Activated CD8-positive, alpha-beta T cell treated with anti-CD3 and anti-CD28 coated beads, Interleukin-2, amount 10 ng/mL, durations not matched to agents 7 days and 5 days (primary cell): Measurements from ENCODE around the gene BCL7C. TPM values are rescaled to one million over a fixed set of nuclear protein-coding genes. Genes with fewer than 3 reads are reported as not detected.
"Not testable (repeated sequence)": the region's sequence is repeated elsewhere in the genome, so short reads cannot be mapped to it uniquely, and the experiment has no call there.

Source experiments
- ATAC-seq: fragments of 150-1000 bp; cut with Tn5 transposase; one replicate; pipeline ENCODE4 v1.10.0; 2021; ENCODE audit warnings: moderate library complexity
- CTCF ChIA-PET: fragments of 350-600 bp; sonication (Branson Sonifier 250); formaldehyde crosslinking; loops from one replicate; lab custom pipeline; 2021; ENCODE audit warnings: antibody characterized with exemption; lab: Charles Lee
- POLR2A ChIA-PET: fragments of 350-600 bp; sonication (Branson Sonifier 250); formaldehyde crosslinking; loops from one replicate; lab custom pipeline; 2021; ENCODE audit warnings: antibody characterized with exemption; lab: Charles Lee
- DNase-seq: peaks from one replicate; pipeline ENCODE4 v3.0.0-alpha.2; 2020
- H3K27ac Mint-ChIP-seq: one replicate; pipeline ENCODE4 v1.8.0; 2021; ENCODE audit warnings: mild to moderate bottlenecking, mixed read lengths
- H3K27me3 Mint-ChIP-seq: one replicate; pipeline ENCODE4 v1.8.0; 2021; ENCODE audit warnings: low read depth, mixed read lengths
- H3K36me3 Mint-ChIP-seq: one replicate; pipeline ENCODE4 v1.8.0; 2021; ENCODE audit warnings: low read depth, mixed read lengths
- H3K4me1 Mint-ChIP-seq: one replicate; pipeline ENCODE4 v1.8.0; 2021; ENCODE audit warnings: low read depth, mixed read lengths
- H3K4me3 Mint-ChIP-seq: one replicate; pipeline ENCODE4 v1.8.0; 2021; ENCODE audit warnings: mild to moderate bottlenecking, mixed read lengths
- H3K9me3 Mint-ChIP-seq: one replicate; pipeline ENCODE4 v1.8.0; 2022; ENCODE audit warnings: mixed read lengths; ENCODE audit not compliant: insufficient read depth
- total RNA-seq, 2 experiments: library from RNA; stranded (reverse); gene quantifications; one replicate each; pipeline ENCODE4 v1.2.3, GENCODE V29; 2021

BCL7C gene
- 10 to 100 TPM; 30.3 to 34.5 TPM for total RNA-seq

GRCh38 chr16:30893744-30894539 is at the start of gene BCL7C:
Gene BCL7C (minus strand): TSS chr16:30894077. CDS start chr16:30893944, 133 bp downstream.
- H3K4me3 Mint-ChIP-seq, result peak within 1 kb of the TSS; percentile 88
- H3K4me1 Mint-ChIP-seq, result peaks cover 42% of the 10 kb centered on the region
- no peaks in the 10 kb centered on the region for H3K27me3 Mint-ChIP-seq
- POLR2A ChIA-PET, result interaction anchor here (1.4 to 3.2 kb wide), 2 partner anchors 8 to 18 kb away, joined by 6 to 26 read pairs; no protein-coding TSS in a partner anchor
- CTCF ChIA-PET, result no interaction called here
- H3K9me3 Mint-ChIP-seq, result no peaks in the 10 kb centered on the region
- peaks cover 13% of the 10 kb centered on the region for H3K36me3 Mint-ChIP-seq
- peak within 1 kb of the TSS; percentile 85 for H3K27ac Mint-ChIP-seq
- ATAC-seq (peak; percentile 89), DNase-seq (peak; percentile 86)

DNA sequence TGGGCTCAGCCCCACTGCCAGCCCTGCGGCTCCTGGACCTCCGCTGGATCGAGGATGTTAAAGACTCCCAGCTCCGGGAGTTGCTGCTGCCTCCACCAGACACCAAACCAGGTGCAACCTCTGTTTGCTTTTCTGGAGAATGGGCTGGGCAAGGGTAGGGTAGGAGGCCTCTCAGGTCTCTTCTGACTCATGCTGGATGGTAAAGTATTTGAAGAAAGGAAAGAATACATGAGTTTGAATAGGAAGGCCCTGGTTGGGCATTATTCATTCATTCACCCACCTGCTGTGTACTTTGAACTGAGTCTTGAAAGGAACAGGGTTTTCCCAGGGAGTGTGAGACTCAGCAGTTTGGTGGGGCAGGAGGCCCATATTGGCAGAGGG is 48.5 kb upstream of the BCL7C start:
- ChIA-PET POLR2A (interaction anchor here (0.7 to 0.8 kb wide), 2 partner anchors 98 to 137 kb away, joined by 3 read pairs; no protein-coding TSS in a partner anchor), CTCF (interaction anchor here (0.9 to 8.7 kb wide), 25 partner anchors 8 to 258 kb away, joined by 3 to 95 read pairs (median 4); partner anchors contain the start of genes FBXL19, KAT8, ORAI3 and PHKG2)
- Mint-ChIP-seq H3K4me3 (peak overlapping the region; percentile 66), H3K9me3 (no peaks in the 10 kb centered on the region), H3K36me3 (peaks cover 28% of the 10 kb centered on the region), H3K27ac (peak overlapping the region; percentile 39), H3K27me3 (no peaks in the 10 kb centered on the region), H3K4me1 (peaks cover 35% of the 10 kb centered on the region)
- ATAC-seq (peak; percentile 5), DNase-seq (no peak)

DNA sequence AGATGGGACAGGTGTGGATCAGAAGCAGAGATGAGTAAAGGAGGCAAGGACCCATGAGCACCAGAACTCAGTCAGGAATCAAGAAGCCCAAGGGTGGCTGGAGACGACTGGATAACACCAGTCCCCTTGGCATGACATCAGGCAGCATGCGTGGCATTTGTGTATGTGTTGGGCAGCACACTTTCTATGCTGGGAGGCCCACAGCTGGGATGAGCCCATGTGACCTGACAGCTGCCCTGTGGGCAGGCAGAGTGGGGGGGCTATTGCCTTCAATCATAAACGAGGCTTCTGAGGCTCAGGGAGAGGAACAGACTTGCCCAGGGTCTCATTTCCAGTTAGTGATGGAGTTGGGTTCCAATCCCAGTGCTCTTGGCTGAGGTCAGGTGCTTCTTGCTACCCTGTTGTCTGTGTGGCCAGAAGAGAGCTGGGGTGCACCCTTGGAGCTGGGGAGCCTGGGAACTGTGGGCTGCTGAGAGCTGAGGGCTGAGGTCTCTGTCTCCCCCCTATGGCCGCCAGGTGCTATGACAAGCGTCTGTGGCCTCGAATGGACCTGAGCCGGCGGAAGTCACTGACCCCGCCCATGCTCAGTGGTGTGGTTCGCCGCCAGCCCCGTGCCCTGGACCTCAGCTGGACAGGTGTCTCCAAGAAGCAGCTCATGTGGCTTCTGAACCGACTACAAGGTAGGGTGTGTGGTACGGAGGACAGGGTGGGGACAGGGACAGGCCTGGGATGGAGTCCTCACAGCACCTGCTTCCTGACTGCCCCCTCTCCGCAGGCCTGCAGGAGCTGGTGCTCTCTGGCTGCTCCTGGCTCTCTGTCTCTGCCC is 47.9 kb upstream of the BCL7C start:
- POLR2A ChIA-PET, result interaction anchor here (0.7 to 0.8 kb wide), 4 partner anchors 97 to 239 kb away, joined by 3 to 6 read pairs (median 3); partner anchors contain the start of gene FUS
- H3K27me3 Mint-ChIP-seq, result no peaks in the 10 kb centered on the region
- peak overlapping the region; percentile 77 for H3K27ac Mint-ChIP-seq
- peak; percentile 85 for DNase-seq
- peak; percentile 97 for ATAC-seq
- CTCF ChIA-PET, result interaction anchor here (0.6 to 8.7 kb wide), 29 partner anchors 8 to 406 kb away, joined by 3 to 95 read pairs (median 4); partner anchors contain the start of genes FBXL19, KAT8, ORAI3 and PHKG2
- peaks cover 40% of the 10 kb centered on the region for H3K4me1 Mint-ChIP-seq
- no peaks in the 10 kb centered on the region for H3K9me3 Mint-ChIP-seq
- H3K4me3 Mint-ChIP-seq, result peak overlapping the region; percentile 66
- H3K36me3 Mint-ChIP-seq, result peaks cover 26% of the 10 kb centered on the region

DNA sequence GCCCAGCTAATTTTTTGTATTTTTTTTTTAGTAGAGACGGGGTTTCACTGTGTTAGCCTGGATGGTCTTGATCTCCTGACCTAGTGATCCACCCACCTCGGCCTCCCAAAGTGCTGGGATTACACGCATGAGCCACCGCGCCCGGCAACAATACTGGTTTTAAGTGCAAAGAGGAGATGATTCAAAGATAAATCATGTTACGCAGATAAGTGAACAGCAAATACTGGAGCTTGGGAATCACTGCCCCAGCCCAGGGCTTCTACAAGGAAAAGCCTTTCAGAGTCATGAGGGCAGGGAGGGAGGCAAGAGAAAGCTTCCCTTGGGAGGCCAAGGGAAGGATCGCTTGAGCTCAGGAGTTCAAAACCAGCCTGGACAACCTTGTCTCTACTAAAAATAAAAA is 45.7 kb upstream of the BCL7C start:
- H3K27me3 Mint-ChIP-seq, H3K4me3 Mint-ChIP-seq, H3K27ac Mint-ChIP-seq, H3K9me3 Mint-ChIP-seq, ATAC-seq, DNase-seq: not testable (repeated sequence)
- ChIA-PET CTCF (interaction anchor here (0.8 to 8.7 kb wide), 3 partner anchors 12 to 95 kb away, joined by 3 to 95 read pairs (median 62); partner anchors contain the start of gene ORAI3), POLR2A (interaction anchor here (0.7 kb wide), 1 partner anchor 65 kb away, joined by 4 read pairs; no protein-coding TSS in a partner anchor)
- H3K4me1 Mint-ChIP-seq, result peaks cover 54% of the 10 kb centered on the region
- H3K36me3 Mint-ChIP-seq, result peaks cover 22% of the 10 kb centered on the region

DNA sequence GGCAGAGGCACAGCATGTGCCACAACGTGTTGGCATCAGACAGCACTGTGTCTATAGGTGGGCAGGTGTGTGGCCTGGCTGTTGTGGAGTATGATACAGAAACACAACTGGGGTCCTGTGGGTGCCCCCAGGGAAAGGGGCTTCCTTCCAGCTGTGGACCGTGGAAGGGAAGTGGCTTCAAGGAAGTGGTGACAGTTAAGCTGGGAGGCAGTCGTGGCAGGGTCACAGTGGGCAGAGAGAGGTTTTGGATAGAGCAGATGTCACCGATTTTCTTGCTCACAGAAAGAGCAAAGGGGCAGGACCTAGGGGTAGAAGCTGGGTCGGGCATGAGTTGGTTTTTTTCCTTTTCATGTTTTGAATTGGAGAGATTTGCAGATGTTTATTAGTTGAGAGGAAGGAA is 43.8 kb upstream of the BCL7C start:
- Mint-ChIP-seq H3K27me3 (no peaks in the 10 kb centered on the region), H3K4me1 (peaks cover 49% of the 10 kb centered on the region), H3K36me3 (peaks cover 11% of the 10 kb centered on the region), H3K4me3 (no peak overlapping the region), H3K9me3 (no peaks in the 10 kb centered on the region), H3K27ac (peak overlapping the region; percentile 75)
- ATAC-seq, result no peak
- no peak for DNase-seq
- ChIA-PET CTCF (interaction anchor here (0.8 to 8.7 kb wide), 3 partner anchors 15 to 204 kb away, joined by 3 to 95 read pairs (median 62); partner anchors contain the start of gene ORAI3), POLR2A (no interaction called here)

DNA sequence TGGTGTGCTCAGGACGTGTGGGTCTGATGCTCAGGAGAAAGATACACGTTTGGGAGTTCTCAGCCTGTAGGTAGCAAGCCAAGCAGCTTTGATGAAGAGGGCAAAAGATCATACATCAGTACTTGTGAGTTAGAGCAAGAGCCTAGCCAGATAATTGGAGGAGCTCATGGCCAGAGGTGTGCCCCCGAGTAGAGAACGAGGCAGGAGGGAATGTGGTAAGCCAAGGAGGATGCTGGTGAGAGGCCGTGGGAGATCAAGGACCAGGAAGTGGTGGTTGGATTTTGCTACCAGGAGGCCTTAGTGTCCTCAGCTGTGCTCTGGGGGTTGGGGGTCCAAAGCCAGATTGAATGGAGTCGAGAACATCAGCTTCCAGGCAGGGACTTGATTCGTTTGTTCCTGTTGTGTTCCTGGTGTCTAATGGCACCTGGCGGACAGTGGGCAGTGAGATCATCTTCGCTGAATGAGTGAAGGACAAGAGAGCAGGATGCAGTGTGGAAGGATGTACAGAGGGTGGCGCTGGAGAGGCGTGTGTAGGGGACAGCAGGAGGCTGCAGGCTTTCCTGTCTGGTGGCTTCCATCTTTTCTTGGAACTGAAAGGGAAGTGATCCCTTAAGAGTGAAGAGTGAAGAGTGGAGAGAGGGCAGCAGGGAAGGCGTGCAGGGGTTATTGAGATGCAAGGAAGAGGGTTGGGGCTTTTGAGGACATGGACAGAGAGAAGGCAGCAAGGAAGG is 41.1 kb upstream of the BCL7C start:
- Mint-ChIP-seq H3K27ac (peak overlapping the region; percentile 15), H3K27me3 (no peaks in the 10 kb centered on the region), H3K9me3 (no peaks in the 10 kb centered on the region), H3K4me3 (no peak overlapping the region), H3K36me3 (peaks cover 15% of the 10 kb centered on the region), H3K4me1 (peaks cover 37% of the 10 kb centered on the region)
- ChIA-PET CTCF (interaction anchor here (0.6 to 3.3 kb wide), 13 partner anchors 8 to 934 kb away, joined by 3 to 18 read pairs (median 4); partner anchors contain the start of gene FBXL19), POLR2A (interaction anchor here (1.2 to 1.7 kb wide), 2 partner anchors 15 to 90 kb away, joined by 5 read pairs; no protein-coding TSS in a partner anchor)
- DNase-seq (peak; percentile 63), ATAC-seq (peak; percentile 52)

- Mint-ChIP-seq H3K9me3 (no peaks in the 10 kb centered on the region), H3K27me3 (no peaks in the 10 kb centered on the region)
- no peak for ATAC-seq
These were observed 37.3 kb upstream of the BCL7C start for GRCh38 chr16:30931068-30931650.

GRCh38 chr16:30930160-30930571 is 36.3 kb upstream of the BCL7C start:
- Mint-ChIP-seq H3K4me1 (peaks cover 21% of the 10 kb centered on the region), H3K36me3 (peaks cover 13% of the 10 kb centered on the region), H3K4me3 (no peak overlapping the region), H3K9me3 (no peaks in the 10 kb centered on the region), H3K27me3 (no peaks in the 10 kb centered on the region), H3K27ac (no peak overlapping the region)
- CTCF ChIA-PET, result interaction anchor here (1.1 to 1.3 kb wide), 2 partner anchors 12 to 212 kb away, joined by 3 to 4 read pairs; no protein-coding TSS in a partner anchor
- POLR2A ChIA-PET, result no interaction called here
- DNase-seq (no peak), ATAC-seq (no peak)

More at GRCh38 chr16:30931068-30931650, 37.3 kb upstream of the BCL7C start:
- ChIA-PET POLR2A (no interaction called here), CTCF (interaction anchor here (1.3 kb wide), 2 partner anchors 11 kb away, joined by 4 to 12 read pairs; no protein-coding TSS in a partner anchor)
- no peak overlapping the region for H3K4me3 Mint-ChIP-seq
- no peak for DNase-seq
- no peak overlapping the region for H3K27ac Mint-ChIP-seq
- H3K4me1 Mint-ChIP-seq, result peaks cover 29% of the 10 kb centered on the region
- H3K36me3 Mint-ChIP-seq, result peaks cover 15% of the 10 kb centered on the region

GRCh38 chr16:30929167-30929566 is 35.3 kb upstream of the BCL7C start:
- no peak for ATAC-seq
- H3K4me1 Mint-ChIP-seq, result peaks cover 18% of the 10 kb centered on the region
- ChIA-PET POLR2A (no interaction called here), CTCF (no interaction called here)
- peaks cover 11% of the 10 kb centered on the region for H3K36me3 Mint-ChIP-seq
- DNase-seq, result no peak
- H3K4me3 Mint-ChIP-seq, result no peak overlapping the region
- no peaks in the 10 kb centered on the region for H3K27me3 Mint-ChIP-seq
- no peak overlapping the region for H3K27ac Mint-ChIP-seq
- H3K9me3 Mint-ChIP-seq, result no peaks in the 10 kb centered on the region

- POLR2A ChIA-PET, result no interaction called here
- no peaks in the 10 kb centered on the region for H3K9me3 Mint-ChIP-seq
- CTCF ChIA-PET, result interaction anchor here (2.3 kb wide), 1 partner anchor 84 kb away, joined by 6 read pairs; no protein-coding TSS in a partner anchor
- DNase-seq (no peak), ATAC-seq (no peak)
- H3K27ac Mint-ChIP-seq, result no peak overlapping the region
- peaks cover 11% of the 10 kb centered on the region for H3K36me3 Mint-ChIP-seq
- peaks cover 18% of the 10 kb centered on the region for H3K4me1 Mint-ChIP-seq
- no peaks in the 10 kb centered on the region for H3K27me3 Mint-ChIP-seq
- no peak overlapping the region for H3K4me3 Mint-ChIP-seq
These were observed 34.5 kb upstream of the BCL7C start for GRCh38 chr16:30928390-30928789.
